ENCODE results near the gene AHCYL2.
"Not testable (repeated sequence)": the region's sequence is repeated elsewhere in the genome, so short reads cannot be mapped to it uniquely, and the experiment has no call there.

Gene AHCYL2

DNA sequence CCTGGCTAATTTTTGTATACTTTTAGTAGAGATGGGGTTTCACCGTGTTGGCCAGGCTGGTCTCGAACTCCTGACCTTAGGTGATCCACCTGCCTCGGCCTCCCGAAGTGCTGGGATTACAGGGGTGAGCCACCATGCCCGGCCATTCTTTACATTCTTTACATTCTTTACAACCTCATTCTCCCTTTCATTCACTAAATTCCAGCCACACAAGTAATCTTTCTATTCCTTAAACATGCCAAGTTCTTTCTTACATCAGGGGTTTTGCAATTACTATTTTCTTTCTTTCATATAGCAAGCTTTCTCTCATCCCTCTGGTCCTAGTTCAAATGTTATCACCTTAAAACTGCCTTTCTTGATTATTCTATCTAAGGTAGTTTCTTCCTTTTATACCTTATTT lies 128.3 kb downstream of the AHCYL2 start:
- DNase-seq (ENCODE audit: low spot score) = not testable (repeated sequence)

DNA sequence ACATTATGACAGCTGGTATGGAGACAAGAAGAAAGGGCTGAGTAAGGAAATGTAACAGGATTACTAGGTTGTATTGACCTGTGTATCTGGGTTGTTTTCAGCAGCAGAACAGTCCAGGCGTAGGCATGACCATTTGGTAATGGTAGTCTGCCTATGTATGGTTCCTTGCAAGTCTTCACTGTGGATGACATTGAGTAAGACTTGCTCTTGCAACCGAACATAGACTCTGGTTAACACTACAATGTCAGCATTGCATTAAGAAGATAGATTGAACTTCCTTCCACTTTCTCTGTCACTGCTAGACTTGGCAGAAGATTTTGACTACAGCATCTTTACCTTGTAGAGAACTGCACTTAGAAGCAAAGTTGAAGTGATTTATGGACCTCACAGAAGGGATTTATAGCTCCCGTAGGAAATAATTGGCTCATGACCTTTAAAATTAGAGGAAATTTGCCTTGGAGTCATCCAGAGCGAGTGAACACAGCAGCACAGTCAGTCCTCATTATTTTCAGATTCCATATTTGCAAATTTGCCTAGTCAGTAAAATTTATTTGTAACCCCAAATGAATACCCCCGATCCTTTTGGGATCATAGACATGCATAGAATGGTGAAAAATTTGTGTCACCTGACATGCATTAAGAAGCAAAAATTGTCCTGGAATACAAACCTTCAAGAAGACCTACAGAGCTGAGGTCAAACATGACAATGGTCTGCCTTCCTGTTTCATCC lies 129.8 kb downstream of the AHCYL2 start:
- no peak for DNase-seq (ENCODE audit: low spot score)

DNA sequence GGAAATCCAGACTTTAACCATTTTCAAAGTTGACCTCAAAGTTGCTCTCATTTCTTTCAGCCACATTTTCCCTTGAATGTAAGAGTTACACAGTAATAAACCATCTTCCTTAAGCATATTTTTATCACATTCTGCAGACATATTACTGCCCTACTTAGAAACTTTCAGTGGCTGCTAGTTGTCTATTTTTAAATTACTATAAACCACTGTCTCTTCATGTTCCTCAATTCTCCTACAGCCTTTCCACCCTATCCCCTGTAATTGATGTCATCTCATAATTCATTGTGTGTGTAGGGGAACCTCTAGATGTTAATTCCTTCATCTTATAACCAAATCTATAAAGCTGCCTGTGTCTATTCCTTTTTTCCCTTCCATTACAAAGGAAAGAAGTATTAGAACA lies 131.3 kb downstream of the AHCYL2 start:
- DNase-seq (ENCODE audit: low spot score) = no peak

DNA sequence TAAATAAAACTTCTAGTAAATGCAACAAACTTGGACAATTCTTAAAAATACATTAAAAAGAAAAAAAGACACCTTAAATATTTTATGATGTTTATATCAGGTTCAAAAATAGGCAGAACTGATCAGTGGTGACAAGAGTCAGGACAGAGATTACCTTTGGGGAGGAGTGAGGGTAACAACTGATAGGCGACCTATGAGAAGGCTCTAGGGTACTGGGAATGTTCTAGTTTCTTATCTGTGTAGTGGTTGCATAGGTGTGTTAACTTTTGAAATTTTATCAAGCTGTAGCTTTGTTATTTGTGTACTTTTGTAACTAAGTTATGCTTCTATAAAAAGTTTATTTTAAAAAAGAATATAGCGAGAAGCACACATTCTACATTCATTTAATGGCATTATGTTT lies 134.3 kb downstream of the AHCYL2 start:
- DNase-seq (ENCODE audit: low spot score) = no peak

DNA sequence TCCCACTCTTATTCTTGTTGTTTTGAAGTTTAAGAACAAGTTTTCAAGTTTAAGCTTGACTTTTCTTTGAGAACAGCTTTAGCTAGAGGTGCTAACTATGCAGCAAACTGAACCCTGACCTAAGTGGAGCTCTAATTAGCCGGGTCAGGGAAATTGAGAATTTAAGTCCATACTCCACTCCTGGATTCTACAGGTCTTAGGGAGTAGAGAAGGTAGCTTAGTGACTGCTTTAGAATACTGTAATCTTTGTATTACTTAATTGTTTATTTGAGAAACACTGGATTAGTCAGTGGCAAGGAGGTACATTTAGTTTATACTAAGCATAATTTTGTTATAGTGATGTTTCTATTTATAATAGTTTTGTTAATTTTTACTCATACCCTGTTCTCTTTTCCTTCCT lies 134.8 kb downstream of the AHCYL2 start:
- DNase-seq (ENCODE audit: low spot score) = no peak

DNA sequence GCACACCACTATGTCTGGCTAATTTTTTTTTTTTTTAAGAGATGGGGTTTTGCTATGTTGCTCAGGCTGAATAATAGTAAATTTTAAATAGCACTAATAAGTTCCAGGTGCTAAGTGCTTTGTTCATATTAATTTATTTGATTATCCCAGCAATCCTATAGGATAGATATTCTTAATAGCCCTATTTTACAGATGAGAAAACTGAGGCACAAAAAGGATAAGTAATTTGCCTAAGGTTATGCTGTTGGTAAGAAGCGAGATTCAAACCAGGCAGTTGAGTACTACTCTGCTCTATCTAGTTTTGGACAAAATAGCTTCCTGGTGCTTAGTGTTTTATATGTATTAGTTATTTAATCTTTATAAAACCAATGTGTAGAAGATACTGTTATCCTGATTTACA lies 136.9 kb downstream of the AHCYL2 start:
- DNase-seq (ENCODE audit: low spot score) = no peak

DNA sequence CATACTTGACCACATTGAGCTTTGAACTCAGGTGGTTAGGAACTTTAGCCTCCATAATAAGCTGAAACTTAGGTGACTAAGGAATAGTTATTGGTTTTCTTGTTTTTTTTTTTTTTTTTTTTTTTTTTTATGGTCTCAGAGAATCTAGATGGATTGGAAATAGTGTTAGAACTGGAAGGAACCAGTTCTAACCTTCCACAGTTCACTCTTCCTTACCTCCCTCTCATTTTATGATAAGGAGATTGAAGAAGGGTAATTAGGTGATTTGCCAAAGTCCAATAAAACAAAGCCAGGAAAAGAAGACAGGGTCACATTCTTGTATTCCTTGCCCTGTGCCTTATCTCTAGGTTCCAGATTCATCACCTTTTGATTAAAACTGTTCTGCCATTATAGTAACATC lies 137.7 kb downstream of the AHCYL2 start:
- no peak for DNase-seq (ENCODE audit: low spot score)

DNA sequence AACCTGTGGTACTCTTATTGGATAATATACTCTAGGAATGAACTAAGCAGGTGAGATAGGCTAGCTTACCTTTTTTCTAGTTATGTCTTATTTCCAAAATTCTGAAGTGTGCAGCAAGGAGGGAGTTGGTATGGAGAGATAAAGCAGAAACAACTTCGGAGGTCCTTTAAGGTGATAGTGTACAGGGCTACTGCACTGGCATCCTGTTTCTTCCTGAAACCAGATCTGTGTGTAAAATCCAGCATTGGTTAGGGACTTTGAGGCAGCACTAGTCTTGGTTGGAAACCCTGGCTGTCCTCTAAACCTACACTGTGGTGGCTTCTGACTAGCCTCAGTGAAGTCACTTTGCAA lies 142.5 kb downstream of the AHCYL2 start:
- no peak for DNase-seq (ENCODE audit: low spot score)

DNA sequence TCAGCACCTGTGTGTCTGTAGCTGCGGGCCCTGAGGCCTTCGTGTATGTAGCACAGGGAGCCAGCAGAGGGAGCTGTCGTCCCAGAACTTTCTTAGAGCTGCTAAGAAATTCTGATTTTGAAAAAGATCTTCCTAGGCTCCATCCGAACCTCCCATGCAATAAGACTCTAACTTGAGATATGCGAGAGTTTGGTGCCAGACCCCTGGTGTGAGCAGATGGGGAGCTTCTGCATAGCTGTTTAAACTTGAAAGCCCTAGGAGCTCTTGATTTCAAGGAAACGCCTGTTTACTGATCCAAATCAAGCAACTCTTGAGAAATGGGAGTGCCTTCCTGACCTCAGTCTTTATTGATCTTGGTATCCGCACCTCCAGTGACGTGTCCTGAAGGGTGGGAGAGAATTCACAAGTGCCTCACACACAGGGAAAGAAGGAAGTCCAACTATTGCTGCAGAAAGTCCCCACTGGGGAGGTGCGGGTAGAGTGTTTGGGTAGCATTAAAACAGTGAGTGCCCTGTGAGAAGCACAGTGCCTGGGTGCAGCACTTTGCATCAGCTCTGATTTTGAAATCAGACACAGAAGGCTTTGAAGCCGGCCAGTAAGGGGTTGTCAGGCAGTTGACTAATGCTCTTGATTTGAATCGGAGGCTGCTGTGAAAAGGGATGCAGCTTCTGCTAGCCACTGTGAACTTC lies 143.0 kb downstream of the AHCYL2 start:
- peak; percentile 63 for DNase-seq (ENCODE audit: low spot score)

DNA sequence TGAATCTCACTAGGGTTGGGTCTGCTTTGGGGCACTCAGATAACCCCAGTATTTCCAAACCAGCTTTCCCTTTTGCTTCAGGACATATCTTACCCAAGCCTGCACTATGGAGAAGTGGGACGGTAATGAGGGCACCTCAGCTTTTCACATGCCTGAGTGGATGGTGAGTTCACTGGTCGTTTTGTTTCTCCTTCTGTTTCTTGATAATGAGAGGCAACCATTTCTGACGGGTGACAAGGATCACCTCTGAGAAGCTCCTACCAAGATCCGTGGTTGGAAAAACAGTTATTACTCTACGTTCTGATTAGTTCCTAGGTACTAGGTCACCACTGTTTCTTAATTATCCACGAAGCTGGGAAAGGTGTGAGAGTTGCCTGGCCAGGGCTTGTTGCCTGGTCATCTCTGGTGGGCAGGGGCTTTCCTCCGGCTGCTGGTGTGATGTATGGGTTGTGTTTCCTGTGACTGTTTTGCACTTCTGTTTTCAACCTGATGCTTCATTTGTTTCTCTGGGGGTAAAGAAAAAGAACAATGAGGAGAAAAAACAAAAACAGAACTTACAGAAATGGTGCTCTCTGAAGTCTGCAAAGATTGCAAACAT lies 143.7 kb downstream of the AHCYL2 start:
- DNase-seq (ENCODE audit: low spot score) = no peak

DNA sequence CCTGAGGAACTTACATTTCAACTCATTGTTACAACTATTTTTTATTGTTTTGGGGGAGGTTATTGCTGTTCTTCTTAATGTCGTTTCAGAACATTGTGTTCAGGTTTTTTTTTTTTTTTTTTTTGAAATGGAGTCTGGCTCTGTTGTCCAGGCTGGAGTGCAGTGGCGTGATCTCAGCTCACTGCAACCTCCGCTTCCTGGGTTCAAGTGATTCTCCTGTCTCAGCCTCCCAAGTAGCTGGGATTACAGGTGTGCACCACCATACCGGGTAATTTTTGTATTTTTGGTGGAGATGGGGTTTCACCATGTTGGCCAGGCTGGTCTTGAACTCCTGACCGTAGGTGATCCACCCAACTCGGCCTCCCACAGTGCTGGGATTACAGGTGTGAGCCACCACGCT lies 144.6 kb downstream of the AHCYL2 start:
- not testable (repeated sequence) for DNase-seq (ENCODE audit: low spot score)

DNA sequence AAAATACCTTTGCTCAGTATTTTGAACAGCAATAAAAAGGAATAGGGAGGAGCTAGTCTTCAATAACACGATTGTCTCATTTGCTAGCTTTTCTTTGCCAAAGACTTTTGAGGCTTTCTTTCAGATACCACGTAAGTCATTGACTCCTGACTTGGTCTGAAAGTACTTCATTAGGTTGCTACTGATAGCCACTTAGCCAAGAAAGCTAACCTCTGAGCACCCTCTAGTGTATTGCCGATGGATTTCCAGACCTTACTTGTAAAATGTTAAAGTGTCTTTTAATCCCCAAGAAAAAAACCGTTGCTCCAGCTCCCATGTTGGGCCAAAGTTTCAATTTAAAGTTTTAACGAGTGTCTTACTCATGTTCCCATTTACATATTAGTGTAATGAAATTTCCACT lies 146.0 kb downstream of the AHCYL2 start:
- no peak for DNase-seq (ENCODE audit: low spot score)

DNA sequence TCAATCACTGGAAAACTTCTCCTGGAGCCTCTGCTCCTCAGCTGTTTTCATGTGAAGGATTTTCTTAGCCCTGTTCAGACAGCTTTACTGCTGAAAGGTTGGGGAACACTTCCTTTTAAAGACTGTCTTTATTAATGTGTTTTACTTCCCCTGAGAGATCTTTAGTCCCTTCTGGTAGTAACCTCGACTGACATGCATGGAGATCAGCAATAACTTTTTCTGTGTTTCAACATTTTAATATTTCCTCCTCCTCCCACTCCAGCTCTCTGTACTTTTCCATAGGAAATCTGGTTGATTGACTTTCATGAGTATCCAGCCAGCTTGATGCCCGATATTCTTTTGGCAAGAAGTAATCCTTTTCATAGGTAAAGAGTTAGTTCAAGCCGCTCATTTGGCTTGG lies 146.7 kb downstream of the AHCYL2 start:
- no peak for DNase-seq (ENCODE audit: low spot score)

DNA sequence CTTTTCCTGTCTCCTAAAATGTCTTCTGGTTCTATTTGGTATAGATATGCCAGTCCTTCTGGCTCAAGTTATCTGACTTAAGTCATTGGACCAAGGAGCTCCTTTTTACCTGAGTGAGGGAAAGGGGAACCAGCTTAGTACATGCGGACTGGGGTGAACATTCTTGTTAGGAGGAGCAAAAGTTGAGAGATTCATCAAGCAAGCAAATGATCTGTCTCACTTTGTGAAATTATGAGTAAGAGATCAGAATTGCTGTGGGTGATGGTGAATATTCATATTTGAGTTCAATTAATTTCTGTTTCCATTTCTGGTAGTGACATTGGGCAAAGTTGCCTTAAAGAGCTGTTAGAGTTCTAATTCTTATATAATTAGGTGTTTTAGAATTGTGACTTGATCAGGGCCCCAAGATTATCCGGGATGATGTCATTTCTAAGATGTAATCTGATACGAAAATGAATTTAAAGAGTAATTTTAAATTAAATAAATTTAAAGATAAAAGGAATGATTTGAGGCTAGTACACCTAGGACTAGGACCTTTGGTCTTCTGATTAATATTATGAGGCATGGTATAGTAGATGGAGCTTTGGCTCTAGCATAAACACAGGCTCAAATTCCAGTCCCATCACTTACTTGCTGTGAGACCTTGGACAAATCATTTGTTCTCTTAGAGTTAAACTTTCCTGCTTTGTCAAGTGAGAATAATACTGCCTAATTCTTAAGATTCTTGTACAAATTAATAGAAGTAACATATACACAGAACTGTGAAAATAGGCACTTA lies 149.0 kb downstream of the AHCYL2 start:
- no peak for DNase-seq (ENCODE audit: low spot score)

DNA sequence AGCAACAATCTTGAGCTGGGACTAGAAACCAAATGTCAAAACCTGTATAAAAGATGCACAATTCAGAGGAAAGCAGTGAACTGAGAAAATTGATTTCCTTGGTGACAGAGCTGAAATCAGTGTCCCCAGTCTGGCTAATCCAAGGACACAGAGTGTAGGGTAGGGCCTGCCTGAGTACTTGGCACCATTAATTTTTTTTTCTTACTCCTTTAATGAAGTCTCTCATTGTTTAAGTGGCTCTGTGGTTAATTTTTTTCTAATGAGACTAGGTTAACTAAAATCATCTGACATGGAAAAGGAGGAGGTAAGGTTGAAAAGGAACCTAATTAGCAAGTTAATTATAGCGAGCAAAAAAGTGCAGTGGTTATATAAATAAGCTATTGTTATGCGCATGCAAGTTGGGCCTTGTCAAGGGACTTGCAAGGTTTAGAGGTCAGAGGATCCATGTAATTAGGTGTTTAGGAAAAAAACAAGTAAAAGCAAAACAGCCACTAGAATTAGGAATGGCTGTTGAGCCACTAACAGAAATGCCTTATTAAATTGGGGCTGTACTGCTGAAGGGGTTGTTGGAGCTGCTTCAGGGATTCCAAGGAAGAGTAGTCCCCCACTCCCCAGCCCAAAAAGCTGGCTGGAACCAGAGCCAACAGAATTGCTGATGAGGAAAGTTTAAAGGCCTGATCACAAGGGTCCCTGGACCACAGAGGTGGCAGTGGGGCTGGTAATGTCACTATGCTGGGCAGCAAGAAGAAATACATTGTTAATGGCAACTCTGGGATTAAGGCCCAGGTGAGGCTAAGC lies 150.5 kb downstream of the AHCYL2 start:
- no peak for DNase-seq (ENCODE audit: low spot score)

DNA sequence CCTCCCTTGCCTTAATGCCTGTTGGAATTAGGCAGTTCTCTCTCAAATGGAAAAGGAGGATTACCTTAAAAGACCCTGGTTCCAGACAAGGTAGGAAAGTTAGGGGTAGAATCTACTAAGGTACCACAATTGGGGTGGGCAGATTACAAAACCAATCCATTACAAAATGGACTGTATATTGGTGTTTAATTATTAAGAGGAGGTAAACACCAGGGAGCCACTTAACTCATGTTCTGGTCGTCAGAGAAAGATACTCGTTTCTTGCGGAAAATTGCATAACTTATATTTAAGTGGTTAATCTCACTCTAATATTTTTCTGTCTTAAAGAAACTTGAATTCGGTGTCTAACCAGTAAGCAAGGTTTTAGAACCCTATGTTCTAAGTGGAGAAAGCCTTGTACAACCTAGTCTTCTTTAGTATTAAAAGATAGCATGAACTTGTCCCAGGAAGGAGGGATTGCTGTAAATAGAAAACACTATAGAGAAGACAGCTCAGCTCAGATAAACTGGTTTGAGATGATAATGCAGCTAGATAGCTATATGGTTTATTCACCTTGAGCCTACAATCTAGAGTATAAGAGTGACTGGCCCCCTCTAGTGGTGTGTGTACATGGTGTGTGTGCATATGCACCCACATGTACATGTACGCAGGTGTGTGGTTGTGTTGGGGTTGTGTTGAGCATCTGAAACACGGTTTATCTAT lies 151.4 kb downstream of the AHCYL2 start:
- no peak for DNase-seq (ENCODE audit: low spot score)

DNA sequence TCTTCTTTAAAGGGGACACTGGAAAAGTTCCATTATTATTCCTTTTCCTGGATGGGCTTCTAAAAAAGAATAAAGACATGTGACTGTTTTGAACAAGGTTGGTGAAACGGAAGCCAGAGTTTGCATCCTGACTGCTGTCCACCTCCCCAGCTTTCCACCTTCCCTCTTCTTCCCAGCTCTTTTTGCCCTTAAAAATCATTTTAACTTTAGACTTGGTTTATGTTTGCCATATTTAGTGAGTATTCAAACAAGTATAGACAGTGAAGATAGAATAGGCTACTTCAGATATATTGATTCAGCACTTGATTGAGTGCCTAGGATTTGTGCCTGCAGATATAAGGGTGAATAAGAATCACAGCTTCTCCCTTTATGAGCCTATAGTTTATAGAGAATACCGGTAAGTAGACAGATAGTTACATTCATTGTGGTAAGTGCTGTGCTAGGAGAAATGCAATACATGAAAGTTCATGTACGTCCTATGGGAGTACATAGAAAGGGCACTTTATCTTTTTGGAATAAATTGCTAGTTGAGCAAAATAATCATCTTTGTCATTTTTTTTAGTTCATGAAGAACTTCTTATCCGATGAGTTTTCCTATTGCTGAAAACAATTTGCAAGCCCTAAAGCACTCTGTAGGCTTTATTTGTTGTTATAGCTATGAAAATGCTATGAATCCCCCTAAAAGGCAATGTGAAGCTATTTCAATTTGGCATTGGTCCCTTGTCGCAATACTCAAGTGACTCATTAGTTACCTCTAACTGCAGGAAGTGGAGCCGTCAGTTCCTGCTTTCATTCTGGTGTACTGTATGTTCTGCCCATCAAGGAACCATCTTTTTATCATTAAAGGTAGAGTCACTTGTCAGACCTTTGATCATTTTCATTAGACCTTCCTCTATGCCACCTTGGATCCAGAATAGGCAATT lies 152.2 kb downstream of the AHCYL2 start:
- DNase-seq (ENCODE audit: low spot score) = peak; percentile 20

DNA sequence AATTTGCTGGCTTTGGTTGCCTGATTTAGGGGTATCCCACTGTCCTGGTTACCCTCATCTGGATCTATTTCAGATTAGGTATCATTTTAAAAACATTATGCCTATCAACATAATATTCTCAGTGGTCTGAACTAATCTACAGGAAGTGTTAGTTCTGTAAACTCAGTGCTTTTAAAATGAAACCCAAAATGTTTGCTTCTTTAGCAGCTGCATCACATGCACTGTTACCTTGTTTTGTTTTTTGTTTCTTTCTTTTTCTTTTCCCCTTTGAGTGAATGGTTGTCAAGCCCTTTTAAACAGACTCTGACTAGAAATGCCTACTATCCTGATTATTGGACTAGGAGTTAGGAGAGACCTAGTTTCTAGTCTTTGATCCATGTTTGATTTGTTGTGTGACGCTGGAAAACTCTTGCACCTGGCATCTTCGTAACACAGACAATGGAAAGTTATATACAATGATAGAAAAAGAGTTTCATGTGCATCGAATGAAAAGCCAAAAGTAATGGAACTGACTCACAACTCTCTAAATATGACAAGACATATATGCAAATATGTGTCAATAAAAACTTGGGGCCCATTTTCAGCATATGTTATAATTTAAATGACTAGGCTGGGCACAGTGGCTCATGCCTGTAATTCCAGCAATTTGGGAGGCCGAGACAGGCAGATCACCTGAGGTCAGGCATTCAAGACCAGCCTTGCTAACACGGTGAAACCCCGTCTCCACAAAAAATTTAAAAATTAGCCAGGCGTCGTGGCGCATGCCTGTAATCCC lies 157.1 kb downstream of the AHCYL2 start:
- no peak for DNase-seq (ENCODE audit: low spot score)

DNA sequence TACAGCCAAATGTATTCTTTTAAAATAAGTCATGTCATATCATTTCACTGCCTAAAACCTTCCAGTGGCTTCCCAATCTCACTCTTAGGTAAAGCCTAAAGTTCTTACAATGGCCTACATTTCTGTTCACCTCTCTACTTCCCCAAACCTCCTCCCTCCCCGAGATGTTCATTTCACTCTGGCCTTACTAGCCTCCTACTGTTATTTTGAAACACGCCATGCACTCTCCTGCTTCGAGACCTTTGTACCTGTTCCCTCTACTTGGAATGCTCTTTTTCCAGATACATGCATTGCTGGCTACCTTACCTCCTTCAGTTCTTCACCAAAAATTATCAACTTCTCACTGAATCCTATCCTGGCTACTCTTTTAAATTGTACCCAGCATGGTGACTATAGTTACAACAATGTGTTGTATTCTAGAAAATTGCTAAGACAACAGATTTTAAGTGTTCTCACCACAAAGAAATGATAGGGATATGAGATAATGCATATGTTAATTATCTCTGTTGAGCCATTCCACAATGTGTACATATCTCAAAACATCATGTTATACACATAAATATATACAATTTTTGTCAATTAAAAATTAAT lies 158.8 kb downstream of the AHCYL2 start:
- DNase-seq (ENCODE audit: low spot score) = no peak
